Astrocyte (in vitro differentiated cells and primary cell): ENCODE measurements around the gene CHST3. TPM values are rescaled to one million over a fixed set of nuclear protein-coding genes. Genes with fewer than 3 reads are reported as not detected.

Experiments
- DNase-seq: peaks from one replicate; pipeline ENCODE4 v3.0.0-alpha.2; 2010; ENCODE audit warnings: low read depth
- FAIRE-seq: peaks from 2 replicates; lab custom pipeline; 2011; peaks lifted over from hg19 to GRCh38; lab: Jason Lieb, UNC
- H2AFZ ChIP-seq: 2 replicates; pipeline ENCODE4 v1.6.0; 2012; ENCODE audit warnings: low read depth, low read length, inconsistent platforms
- H3K27ac ChIP-seq: 2 replicates; pipeline ENCODE4 v1.5.1; 2011; ENCODE audit warnings: low read depth, low read length, inconsistent platforms
- H3K27me3 ChIP-seq: 2 replicates; pipeline ENCODE4 v1.6.0; 2011; ENCODE audit warnings: low read length, inconsistent platforms; ENCODE audit not compliant: insufficient read depth
- H3K36me3 ChIP-seq: 2 replicates; pipeline ENCODE4 v1.5.1; 2011; ENCODE audit warnings: low read length, inconsistent platforms; ENCODE audit not compliant: insufficient read depth
- H3K4me1 ChIP-seq: 2 replicates; pipeline ENCODE4 v1.5.1; 2011; ENCODE audit warnings: low read length, inconsistent platforms; ENCODE audit not compliant: insufficient read depth
- H3K4me2 ChIP-seq: 2 replicates; pipeline ENCODE4 v1.6.0; 2012; ENCODE audit warnings: low read length, inconsistent platforms
- H3K4me3 ChIP-seq: 2 replicates; pipeline ENCODE4 v1.5.1; 2011; ENCODE audit warnings: low read depth, mild to moderate bottlenecking, low read length, inconsistent platforms; ENCODE audit not compliant: insufficient read depth
- H3K79me2 ChIP-seq: 2 replicates; pipeline ENCODE4 v1.6.0; 2012; ENCODE audit warnings: mild to moderate bottlenecking, low read length, inconsistent platforms; ENCODE audit not compliant: insufficient read depth
- H3K9ac ChIP-seq: 2 replicates; pipeline ENCODE4 v1.6.0; 2012; ENCODE audit warnings: mild to moderate bottlenecking, low read length, inconsistent platforms
- H3K9me3 ChIP-seq: 2 replicates; pipeline ENCODE4 v1.5.1; 2012; ENCODE audit warnings: low read depth, mild to moderate bottlenecking, low read length, inconsistent platforms; ENCODE audit not compliant: insufficient read depth
- H4K20me1 ChIP-seq: 2 replicates; pipeline ENCODE4 v1.6.0; 2012; ENCODE audit warnings: low read length, inconsistent platforms; ENCODE audit not compliant: insufficient read depth
- H3K27ac Mint-ChIP-seq: one replicate; pipeline ENCODE4 v1.8.0; 2021; ENCODE audit warnings: mild to moderate bottlenecking, mixed read lengths; ENCODE audit not compliant: unreplicated experiment
- H3K27me3 Mint-ChIP-seq: one replicate; pipeline ENCODE4 v1.8.0; 2021; ENCODE audit warnings: low read depth, mixed read lengths; ENCODE audit not compliant: unreplicated experiment
- H3K36me3 Mint-ChIP-seq: one replicate; pipeline ENCODE4 v1.8.0; 2021; ENCODE audit warnings: low read depth, mixed read lengths; ENCODE audit not compliant: unreplicated experiment
- H3K4me1 Mint-ChIP-seq: one replicate; pipeline ENCODE4 v1.8.0; 2021; ENCODE audit warnings: low read depth, mixed read lengths; ENCODE audit not compliant: unreplicated experiment
- H3K4me3 Mint-ChIP-seq: one replicate; pipeline ENCODE4 v1.8.0; 2021; ENCODE audit warnings: mild to moderate bottlenecking, moderate library complexity, mixed read lengths; ENCODE audit not compliant: unreplicated experiment
- H3K9me3 Mint-ChIP-seq: one replicate; pipeline ENCODE4 v1.8.0; 2021; ENCODE audit warnings: mild to moderate bottlenecking, mixed read lengths; ENCODE audit not compliant: unreplicated experiment
- CTCF ChIP-seq: IDR thresholded peaks from 2 replicates; pipeline ENCODE4 v1.5.1; 2011; ENCODE audit warnings: low read depth, mild to moderate bottlenecking, inconsistent platforms, low read length, moderate library complexity; ENCODE audit not compliant: insufficient read depth
- EZH2 ChIP-seq: IDR thresholded peaks from 2 replicates; pipeline ENCODE4 v1.6.1; 2012; ENCODE audit warnings: mild to moderate bottlenecking, low read length, inconsistent platforms; ENCODE audit not compliant: insufficient read depth
- total RNA-seq: library from RNA; stranded (reverse); gene quantifications from 2 replicates; pipeline ENCODE4 v1.2.1, GENCODE V29; 2021

Gene CHST3
- total RNA-seq, 1 donor from 2014 or later = 43.5 TPM

- no peak overlapping the region for H3K9ac ChIP-seq
- H3K4me2 ChIP-seq = no peak overlapping the region
- Mint-ChIP-seq H3K4me1 (peaks cover 39% of the 10 kb centered on the region), H3K9me3 (no peaks in the 10 kb centered on the region), H3K27ac (peak overlapping the region; percentile 28), H3K36me3 (peaks cover 2% of the 10 kb centered on the region), H3K4me3 (no peak overlapping the region), H3K27me3 (no peaks in the 10 kb centered on the region)
- no peaks in the 10 kb centered on the region for H3K27me3 ChIP-seq
- H4K20me1 ChIP-seq = peaks cover 49% of the 10 kb centered on the region
- H3K36me3 ChIP-seq = no peaks in the 10 kb centered on the region
- no peak overlapping the region for H3K4me3 ChIP-seq
- no peak for DNase-seq
- TF ChIP-seq EZH2 = no peak
- TF ChIP-seq CTCF = no peak
- peaks cover 27% of the 10 kb centered on the region for H3K4me1 ChIP-seq
- peaks cover 76% of the 10 kb centered on the region for H3K79me2 ChIP-seq
- no peak overlapping the region for H2AFZ ChIP-seq
- FAIRE-seq = no peak
- H3K9me3 ChIP-seq = no peaks in the 10 kb centered on the region
- H3K27ac ChIP-seq = no peak overlapping the region
Observed at GRCh38 chr10:71996592-71997371, 32.6 kb downstream of the CHST3 start.

- H3K4me2 ChIP-seq = peak overlapping the region; percentile 76
- H3K4me1 ChIP-seq = peaks cover 27% of the 10 kb centered on the region
- no peak overlapping the region for H3K9ac ChIP-seq
- DNase-seq (no peak), FAIRE-seq (no peak)
- H3K79me2 ChIP-seq = peaks cover 80% of the 10 kb centered on the region
- H3K27ac ChIP-seq = no peak overlapping the region
- peaks cover 47% of the 10 kb centered on the region for H4K20me1 ChIP-seq
- peak overlapping the region; percentile 7 for H3K4me3 ChIP-seq
- peaks cover 39% of the 10 kb centered on the region for H3K4me1 Mint-ChIP-seq
- no peak overlapping the region for H3K4me3 Mint-ChIP-seq
- no peaks in the 10 kb centered on the region for H3K27me3 ChIP-seq
- H3K9me3 ChIP-seq = no peaks in the 10 kb centered on the region
- TF ChIP-seq EZH2 = no peak
- TF ChIP-seq CTCF = no peak
- no peaks in the 10 kb centered on the region for H3K9me3 Mint-ChIP-seq
- H3K36me3 Mint-ChIP-seq = peaks cover 2% of the 10 kb centered on the region
- H2AFZ ChIP-seq = peak overlapping the region; percentile 9
- H3K27me3 Mint-ChIP-seq = no peaks in the 10 kb centered on the region
- H3K27ac Mint-ChIP-seq = peak overlapping the region; percentile 97
- H3K36me3 ChIP-seq = no peaks in the 10 kb centered on the region
Observed at GRCh38 chr10:71998119-71998839, 34.1 kb downstream of the CHST3 start.
